NB4 (cell line): ENCODE data around the gene SETD3.

Source experiments
- DNase-seq: peaks from one replicate; pipeline ENCODE4 v3.0.0; 2010; ENCODE audit warnings: low read depth
- H3K4me3 ChIP-seq: one replicate; pipeline ENCODE4 v1.5.1; 2011; ENCODE audit warnings: mild to moderate bottlenecking, low read depth, low read length, moderate library complexity
- CTCF ChIP-seq: IDR thresholded peaks from one replicate; pipeline ENCODE4 v1.5.1; 2012; ENCODE audit warnings: low read depth, low read length
- MAX ChIP-seq: IDR thresholded peaks from 2 replicates; pipeline ENCODE4 v1.6.1; 2011; ENCODE audit warnings: low read depth, low read length
- MYC ChIP-seq: IDR thresholded peaks from 2 replicates; pipeline ENCODE4 v1.6.1; 2011; ENCODE audit warnings: low read depth, low read length
- POLR2A ChIP-seq: IDR thresholded peaks from 2 replicates; pipeline ENCODE4 v1.6.1; 2011; ENCODE audit warnings: mild to moderate bottlenecking; ENCODE audit not compliant: insufficient read length; ENCODE audit errors: extremely low read depth

Gene SETD3

GRCh38 chr14:99447739-99448138 is 32.9 kb downstream of the SETD3 start:
- TF ChIP-seq POLR2A (no peak), CTCF (no peak), MYC (no peak), MAX (no peak)
- no peak for DNase-seq

GRCh38 chr14:99445931-99446330 is 34.7 kb downstream of the SETD3 start:
- DNase-seq, result no peak
- H3K4me3 ChIP-seq, result no peak overlapping the region
- TF ChIP-seq POLR2A, result no peak

More at GRCh38 chr14:99447739-99448138, 32.9 kb downstream of the SETD3 start:
- no peak overlapping the region for H3K4me3 ChIP-seq

- TF ChIP-seq MAX (no peak), CTCF (no peak), POLR2A (no peak), MYC (no peak)
- no peak overlapping the region for H3K4me3 ChIP-seq
- DNase-seq, result no peak
These were observed 38.7 kb downstream of the SETD3 start for GRCh38 chr14:99441918-99442317.

- DNase-seq, result peak; percentile 6
- TF ChIP-seq MAX, result no peak
- TF ChIP-seq MYC, result no peak
- no peak for TF ChIP-seq POLR2A
- TF ChIP-seq CTCF, result peak; percentile 6
- H3K4me3 ChIP-seq, result no peak overlapping the region
These were observed 39.3 kb downstream of the SETD3 start for GRCh38 chr14:99441157-99441870.

- no peak for DNase-seq
- TF ChIP-seq POLR2A (no peak), CTCF (no peak)
- H3K4me3 ChIP-seq, result no peak overlapping the region
These were observed 40.4 kb downstream of the SETD3 start for GRCh38 chr14:99440278-99440677.

GRCh38 chr14:99437706-99438105 is 43.0 kb downstream of the SETD3 start:
- no peak overlapping the region for H3K4me3 ChIP-seq
- TF ChIP-seq POLR2A (no peak), MAX (no peak), MYC (no peak), CTCF (no peak)
- DNase-seq, result no peak
